HepG2 (cell line): ENCODE measurements around the gene TSPAN32. TPM values are rescaled to one million over a fixed set of nuclear protein-coding genes. Genes with fewer than 3 reads are reported as not detected.
A peak's percentile ranks its signal among the peaks of the same experiment; 100 is the strongest.

Experiments used
- CHD4 ChIP-seq: fragments of 200-600 bp; sonication (generic); IDR thresholded peaks from 2 replicates; pipeline ENCODE4 v1.7.0; 2017; ENCODE audit warnings: mild to moderate bottlenecking, low read length, borderline replicate concordance
- ESRRA ChIP-seq: sonication (generic); formaldehyde crosslinking; IDR thresholded peaks from 2 replicates; pipeline ENCODE4 v1.5.1; 2020; ENCODE audit warnings: mild to moderate bottlenecking, low read depth, missing genetic modification reagents
- IRF2 ChIP-seq: IDR thresholded peaks from 2 replicates; pipeline ENCODE4 v1.6.1; 2018; ENCODE audit warnings: missing genetic modification reagents, missing compliant biosample characterization
- KLF12 ChIP-seq: sonication (generic); formaldehyde crosslinking; IDR thresholded peaks from 2 replicates; pipeline ENCODE4 v1.4.0; 2020; ENCODE audit warnings: missing genetic modification reagents, borderline replicate concordance
- MXD1 ChIP-seq: sonication (generic); formaldehyde crosslinking; IDR thresholded peaks from 2 replicates; pipeline ENCODE4 v1.4.0; 2020; ENCODE audit warnings: mild to moderate bottlenecking, missing genetic modification reagents
- NRL ChIP-seq: sonication (generic); formaldehyde crosslinking; IDR thresholded peaks from 2 replicates; pipeline ENCODE4 v1.5.0; 2020; ENCODE audit warnings: missing genetic modification reagents, mild to moderate bottlenecking, moderate library complexity, borderline replicate concordance
- SP5 ChIP-seq: IDR thresholded peaks from 2 replicates; pipeline ENCODE4 v1.6.1; 2016; ENCODE audit warnings: low read depth, borderline replicate concordance
- XBP1 ChIP-seq: sonication (generic); formaldehyde crosslinking; IDR thresholded peaks from 2 replicates; pipeline ENCODE4 v1.5.0; 2020; ENCODE audit warnings: missing genetic modification reagents
- ZBTB8A ChIP-seq: sonication (generic); formaldehyde crosslinking; IDR thresholded peaks from 2 replicates; pipeline ENCODE4 v1.4.0; 2020; ENCODE audit warnings: mild to moderate bottlenecking, low read depth, missing genetic modification reagents, borderline replicate concordance
- ZNF256 ChIP-seq: sonication (generic); formaldehyde crosslinking; conservative IDR thresholded peaks from 2 replicates; pipeline ENCODE4 v1.4.0; 2020; ENCODE audit warnings: missing genetic modification reagents
- ZNF263 ChIP-seq: sonication (generic); formaldehyde crosslinking; IDR thresholded peaks from 2 replicates; pipeline ENCODE4 v1.4.0; 2020; ENCODE audit warnings: missing genetic modification reagents
- ZNF383 ChIP-seq: sonication (generic); formaldehyde crosslinking; IDR thresholded peaks from 2 replicates; pipeline ENCODE4 v1.4.0; 2020; ENCODE audit warnings: missing genetic modification reagents, mild to moderate bottlenecking, borderline replicate concordance
- ZNF556 ChIP-seq: sonication (generic); formaldehyde crosslinking; IDR thresholded peaks from 2 replicates; pipeline ENCODE4 v1.4.0; 2020; ENCODE audit warnings: mild to moderate bottlenecking, missing genetic modification reagents, borderline replicate concordance
- ZNF598 ChIP-seq: sonication (generic); formaldehyde crosslinking; IDR thresholded peaks from 2 replicates; pipeline ENCODE4 v1.5.1; 2020; ENCODE audit warnings: mild to moderate bottlenecking, missing genetic modification reagents, borderline replicate concordance
- polyA plus RNA-seq, 8 experiments: library from polyadenylated mRNA; depleted of rRNA in 3 of 8; stranded (reverse) in 7 of 8; unstranded in 1 of 8; fragments of >200 nt; fragmentation: Illumina TruSeq in 4 of 8; extraction: Trizol in 4 of 8; gene quantifications; 2 replicates each; pipeline versions ENCODE4 v1.2.1 to v1.2.3, GENCODE V29; 2011 to 2016; ENCODE audit warnings: low read depth in 4 of 8, missing spikeins in 1 of 8, mixed read lengths in 1 of 8; ENCODE audit not compliant: insufficient read depth in 1 of 8
- total RNA-seq, 5 experiments: library from RNA; depleted of rRNA; stranded (reverse); fragments of >200 nt; fragmentation: Illumina TruSeq; extraction: Trizol; gene quantifications; 2 replicates each; pipeline ENCODE4 v1.2.3, GENCODE V29; 2016; ENCODE audit warnings: low read depth in 1 of 5
- TF ChIP-seq, protein P1 (sequence below): sonication (generic); formaldehyde crosslinking; IDR thresholded peaks from 2 replicates; pipeline ENCODE4 v1.5.1; 2020; ENCODE audit warnings: mild to moderate bottlenecking, missing genetic modification reagents, borderline replicate concordance
- TF ChIP-seq, protein P2 (sequence below): sonication (generic); formaldehyde crosslinking; IDR thresholded peaks from 2 replicates; pipeline ENCODE4 v1.8.1; 2022; ENCODE audit warnings: mild to moderate bottlenecking, missing genetic modification reagents
- TF ChIP-seq, protein P3 (sequence below): sonication (generic); formaldehyde crosslinking; IDR thresholded peaks from 2 replicates; pipeline ENCODE4 v1.5.0; 2020; ENCODE audit warnings: missing genetic modification reagents, mild to moderate bottlenecking, borderline replicate concordance
- TF ChIP-seq, protein P4 (sequence below): sonication (generic); formaldehyde crosslinking; IDR thresholded peaks from 2 replicates; pipeline ENCODE4 v1.4.0; 2020; ENCODE audit warnings: missing genetic modification reagents
- TF ChIP-seq, protein P5 (sequence below): IDR thresholded peaks from 2 replicates; pipeline ENCODE4 v1.6.1; 2016; ENCODE audit warnings: low read depth, control low read depth

TSPAN32 gene
- total and polyA plus RNA-seq, 2 of the 13 experiments (the other 11 are each of a cell fraction or from before 2014, with no cell fraction given), result 0.09 to 0.70 TPM

DNA sequence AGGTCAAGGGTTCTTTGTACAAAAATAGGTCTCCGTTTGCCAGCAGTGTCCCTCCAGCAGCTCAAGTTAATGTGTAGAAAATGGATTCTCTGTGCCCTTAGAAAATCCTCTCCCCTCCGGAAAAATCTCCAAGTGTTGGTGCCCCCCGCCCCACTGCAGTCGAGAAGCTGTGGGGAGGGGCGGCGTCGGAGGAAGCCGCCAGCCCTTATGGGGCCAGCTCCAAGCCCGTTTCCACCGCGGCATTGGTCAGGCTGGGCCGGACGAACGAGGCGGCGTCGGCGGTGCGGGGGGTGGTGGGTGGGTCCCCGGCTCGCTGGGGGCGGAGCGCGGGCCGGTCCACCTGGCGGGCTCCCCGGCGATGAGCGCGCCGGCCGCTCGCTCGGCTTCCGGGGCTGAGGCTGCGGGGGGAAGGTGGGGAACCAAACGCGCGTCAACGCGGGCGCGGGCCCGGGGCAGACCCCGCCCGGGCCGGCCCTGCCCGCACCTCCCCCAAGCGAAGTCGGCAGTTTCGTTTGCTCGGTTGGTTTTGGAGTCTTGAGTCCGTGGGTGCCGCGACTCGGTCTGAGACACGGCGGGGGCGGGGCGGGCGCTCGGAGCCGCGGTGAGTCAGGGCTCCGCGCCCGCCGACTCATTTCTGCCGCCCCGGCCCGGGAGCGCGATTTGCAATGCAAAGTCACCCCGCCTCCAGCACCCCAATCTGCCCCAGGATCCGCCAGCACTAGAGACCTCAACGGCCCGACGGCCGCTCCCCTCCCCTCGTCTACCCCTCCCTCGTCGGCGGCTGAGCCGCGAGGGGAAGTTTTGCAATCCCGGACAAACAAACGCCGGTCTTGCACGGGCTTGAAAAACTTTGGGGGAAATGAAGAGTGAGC, 32.8 kb upstream of the TSPAN32 start (continued):
- TF ChIP-seq, protein P1, sequence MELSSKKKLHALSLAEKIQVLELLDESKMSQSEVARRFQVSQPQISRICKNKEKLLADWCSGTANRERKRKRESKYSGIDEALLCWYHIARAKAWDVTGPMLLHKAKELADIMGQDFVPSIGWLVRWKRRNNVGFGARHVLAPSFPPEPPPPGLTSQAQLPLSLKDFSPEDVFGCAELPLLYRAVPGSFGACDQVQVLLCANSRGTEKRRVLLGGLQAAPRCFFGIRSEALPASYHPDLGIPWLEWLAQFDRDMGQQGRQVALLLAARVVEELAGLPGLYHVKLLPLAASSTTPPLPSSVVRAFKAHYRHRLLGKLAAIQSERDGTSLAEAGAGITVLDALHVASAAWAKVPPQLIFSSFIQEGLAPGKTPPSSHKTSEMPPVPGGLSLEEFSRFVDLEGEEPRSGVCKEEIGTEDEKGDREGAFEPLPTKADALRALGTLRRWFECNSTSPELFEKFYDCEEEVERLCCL, result no peak
- TF ChIP-seq MXD1 (CRISPR knock-in tag) (no peak), ZNF556 (CRISPR knock-in tag) (no peak; the same call in 1 of the 2 replicates), ZNF256 (no peak), KLF12 (CRISPR knock-in tag) (0 out of 2 replicates have a peak, but pooled peaks have one; percentile 32), CHD4 (no peak), ESRRA (CRISPR knock-in tag) (no peak), NRL (CRISPR knock-in tag) (no peak), ZBTB8A (no peak), SP5 (CRISPR knock-in tag) (0 out of 2 replicates have a peak, but pooled peaks have one; percentile 47), IRF2 (CRISPR knock-in tag) (peak; percentile 35; the same call in 1 of the 2 replicates), ZNF383 (CRISPR knock-in tag) (no peak), XBP1 (CRISPR knock-in tag) (no peak), ZNF598 (no peak), ZNF263 (CRISPR knock-in tag) (no peak)
- TF ChIP-seq, protein P2, sequence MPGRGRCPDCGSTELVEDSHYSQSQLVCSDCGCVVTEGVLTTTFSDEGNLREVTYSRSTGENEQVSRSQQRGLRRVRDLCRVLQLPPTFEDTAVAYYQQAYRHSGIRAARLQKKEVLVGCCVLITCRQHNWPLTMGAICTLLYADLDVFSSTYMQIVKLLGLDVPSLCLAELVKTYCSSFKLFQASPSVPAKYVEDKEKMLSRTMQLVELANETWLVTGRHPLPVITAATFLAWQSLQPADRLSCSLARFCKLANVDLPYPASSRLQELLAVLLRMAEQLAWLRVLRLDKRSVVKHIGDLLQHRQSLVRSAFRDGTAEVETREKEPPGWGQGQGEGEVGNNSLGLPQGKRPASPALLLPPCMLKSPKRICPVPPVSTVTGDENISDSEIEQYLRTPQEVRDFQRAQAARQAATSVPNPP (CRISPR knock-in tag), result no peak
- TF ChIP-seq, protein P3, sequence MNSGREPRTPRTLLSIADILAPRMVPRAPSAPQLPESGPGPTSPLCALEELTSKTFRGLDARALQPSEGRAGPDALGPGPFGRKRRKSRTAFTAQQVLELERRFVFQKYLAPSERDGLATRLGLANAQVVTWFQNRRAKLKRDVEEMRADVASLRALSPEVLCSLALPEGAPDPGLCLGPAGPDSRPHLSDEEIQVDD (CRISPR knock-in tag), result no peak
- TF ChIP-seq, protein P4, sequence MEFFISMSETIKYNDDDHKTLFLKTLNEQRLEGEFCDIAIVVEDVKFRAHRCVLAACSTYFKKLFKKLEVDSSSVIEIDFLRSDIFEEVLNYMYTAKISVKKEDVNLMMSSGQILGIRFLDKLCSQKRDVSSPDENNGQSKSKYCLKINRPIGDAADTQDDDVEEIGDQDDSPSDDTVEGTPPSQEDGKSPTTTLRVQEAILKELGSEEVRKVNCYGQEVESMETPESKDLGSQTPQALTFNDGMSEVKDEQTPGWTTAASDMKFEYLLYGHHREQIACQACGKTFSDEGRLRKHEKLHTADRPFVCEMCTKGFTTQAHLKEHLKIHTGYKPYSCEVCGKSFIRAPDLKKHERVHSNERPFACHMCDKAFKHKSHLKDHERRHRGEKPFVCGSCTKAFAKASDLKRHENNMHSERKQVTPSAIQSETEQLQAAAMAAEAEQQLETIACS (CRISPR knock-in tag), result no peak
- TF ChIP-seq, protein P5, sequence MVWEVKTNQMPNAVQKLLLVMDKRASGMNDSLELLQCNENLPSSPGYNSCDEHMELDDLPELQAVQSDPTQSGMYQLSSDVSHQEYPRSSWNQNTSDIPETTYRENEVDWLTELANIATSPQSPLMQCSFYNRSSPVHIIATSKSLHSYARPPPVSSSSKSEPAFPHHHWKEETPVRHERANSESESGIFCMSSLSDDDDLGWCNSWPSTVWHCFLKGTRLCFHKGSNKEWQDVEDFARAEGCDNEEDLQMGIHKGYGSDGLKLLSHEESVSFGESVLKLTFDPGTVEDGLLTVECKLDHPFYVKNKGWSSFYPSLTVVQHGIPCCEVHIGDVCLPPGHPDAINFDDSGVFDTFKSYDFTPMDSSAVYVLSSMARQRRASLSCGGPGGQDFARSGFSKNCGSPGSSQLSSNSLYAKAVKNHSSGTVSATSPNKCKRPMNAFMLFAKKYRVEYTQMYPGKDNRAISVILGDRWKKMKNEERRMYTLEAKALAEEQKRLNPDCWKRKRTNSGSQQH (CRISPR knock-in tag), result no peak
